IMR-90 (cell line): Measurements from ENCODE around the gene ZNF507. TPM values are rescaled to one million over a fixed set of nuclear protein-coding genes. Genes with fewer than 3 reads are reported as not detected.

ENCODE experiments used
- ATAC-seq: fragments of 200-7000 bp; cut with Tn5 transposase; 2 replicates; pipeline ENCODE4 v1.9.1; 2020; ENCODE audit warnings: low read depth, mild to moderate bottlenecking, moderate library complexity
- BruUV-seq: library from RNA; stranded (reverse); fragments of 400-500 nt; replicated peaks from 2 replicates; lab custom pipeline; 2021; lab: Mats Ljungman, UMichigan
- CTCF ChIA-PET: fragments of 300-600 bp; formaldehyde crosslinking; extraction: SDS; loops from one replicate; lab custom pipeline; 2021; ENCODE audit warnings: antibody characterized with exemption; lab: Yijun Ruan, JAX
- POLR2A ChIA-PET: fragments of 300-600 bp; sonication (Branson Sonifier 250); formaldehyde crosslinking; loops from one replicate; lab custom pipeline; 2022; ENCODE audit warnings: antibody characterized with exemption; ENCODE audit not compliant: unreplicated experiment; lab: Charles Lee
- DNase-seq: peaks from one replicate; pipeline ENCODE4 v3.0.0; 2013
- H2AFZ ChIP-seq: replicated peaks from 2 replicates; pipeline ENCODE3; 2013; ENCODE audit warnings: low read length, mild to moderate bottlenecking; ENCODE audit not compliant: poor library complexity
- H2AK5ac ChIP-seq: 2 replicates; pipeline ENCODE4 v1.6.1; 2013; ENCODE audit warnings: low read depth, low read length, inconsistent platforms
- H2AK9ac ChIP-seq: replicated peaks from 2 replicates; pipeline ENCODE3; 2013; ENCODE audit warnings: mild to moderate bottlenecking, low read depth, low read length, moderate library complexity; ENCODE audit not compliant: poor library complexity
- H2BK120ac ChIP-seq: 2 replicates; pipeline ENCODE4 v1.6.1; 2013; ENCODE audit warnings: low read depth, low read length, inconsistent platforms
- H2BK15ac ChIP-seq: 3 replicates; pipeline ENCODE4 v1.6.1; 2013; ENCODE audit warnings: low read depth, low read length, inconsistent platforms
- H2BK20ac ChIP-seq: 2 replicates; pipeline ENCODE4 v1.6.1; 2013; ENCODE audit warnings: low read depth, mild to moderate bottlenecking, inconsistent platforms, low read length, moderate library complexity
- H2BK5ac ChIP-seq: 2 replicates; pipeline ENCODE4 v1.6.1; 2013; ENCODE audit warnings: mild to moderate bottlenecking, low read depth, low read length, inconsistent platforms; ENCODE audit not compliant: poor library complexity, severe bottlenecking
- H3K14ac ChIP-seq: replicated peaks from 2 replicates; pipeline ENCODE4 v1.6.1; 2013; ENCODE audit warnings: low read depth, low read length, inconsistent platforms
- H3K18ac ChIP-seq: 2 replicates; pipeline ENCODE4 v1.6.1; 2013; ENCODE audit warnings: low read depth, low read length, control low read depth
- H3K23ac ChIP-seq: 2 replicates; pipeline ENCODE4 v1.6.1; 2013; ENCODE audit warnings: low read depth, low read length, inconsistent platforms
- H3K27ac ChIP-seq: 2 replicates; pipeline ENCODE4 v1.5.1; 2013; ENCODE audit warnings: mild to moderate bottlenecking, control low read depth, low read length; ENCODE audit not compliant: insufficient read depth
- H3K27me3 ChIP-seq: 2 replicates; pipeline ENCODE4 v1.6.1; 2013; ENCODE audit warnings: low read length; ENCODE audit not compliant: control insufficient read depth, insufficient read depth
- H3K36me3 ChIP-seq: 2 replicates; pipeline ENCODE4 v1.6.1; 2013; ENCODE audit warnings: low read length, mixed read lengths; ENCODE audit not compliant: control insufficient read depth, insufficient read depth
- H3K4ac ChIP-seq: 2 replicates; pipeline ENCODE4 v1.6.1; 2013; ENCODE audit warnings: low read depth, low read length, inconsistent platforms
- H3K4me1 ChIP-seq: 2 replicates; pipeline ENCODE4 v1.6.1; 2013; ENCODE audit warnings: low read length, mixed read lengths; ENCODE audit not compliant: control insufficient read depth, insufficient read depth
- H3K4me2 ChIP-seq: 2 replicates; pipeline ENCODE4 v1.6.1; 2013; ENCODE audit warnings: low read depth, mild to moderate bottlenecking, control low read depth, low read length, moderate library complexity
- H3K4me3 ChIP-seq: 2 replicates; pipeline ENCODE4 v1.5.1; 2013; ENCODE audit warnings: low read depth, mild to moderate bottlenecking, control low read depth, low read length, moderate library complexity; ENCODE audit not compliant: insufficient read depth
- H3K56ac ChIP-seq: 2 replicates; pipeline ENCODE4 v1.6.1; 2013; ENCODE audit warnings: low read length, inconsistent platforms; ENCODE audit not compliant: insufficient read depth; ENCODE audit errors: extremely low read depth
- H3K79me1 ChIP-seq, 2 experiments: 2 replicates each; pipeline ENCODE4 v1.6.1; 2013; ENCODE audit warnings: low read length in 2 of 2, inconsistent platforms in 1 of 2, low read depth in 1 of 2
- H3K9ac ChIP-seq: 2 replicates; pipeline ENCODE4 v1.6.1; 2013; ENCODE audit warnings: low read depth, low read length, control low read depth
- H3K9me1 ChIP-seq: 2 replicates; pipeline ENCODE4 v1.6.1; 2013; ENCODE audit warnings: low read length, inconsistent platforms; ENCODE audit not compliant: insufficient read depth
- H3K9me3 ChIP-seq: 2 replicates; pipeline ENCODE4 v1.6.1; 2013; ENCODE audit warnings: low read length; ENCODE audit not compliant: control insufficient read depth, insufficient read depth
- H4K20me1 ChIP-seq: 2 replicates; pipeline ENCODE4 v1.6.1; 2013; ENCODE audit warnings: low read length, inconsistent platforms; ENCODE audit not compliant: insufficient read depth
- H4K5ac ChIP-seq: 2 replicates; pipeline ENCODE4 v1.6.1; 2013; ENCODE audit warnings: mild to moderate bottlenecking, low read depth, low read length, control low read depth
- H4K8ac ChIP-seq, 2 experiments: 2 replicates each; pipeline ENCODE4 v1.6.1; 2013; ENCODE audit warnings: low read depth in 2 of 2, low read length in 2 of 2, control low read depth in 1 of 2, inconsistent platforms in 1 of 2
- H4K91ac ChIP-seq: 2 replicates; pipeline ENCODE4 v1.6.1; 2013; ENCODE audit warnings: low read depth, low read length, inconsistent platforms; ENCODE audit not compliant: insufficient read depth
- BHLHE40 ChIP-seq: fragments of 150-350 bp; IDR thresholded peaks from 2 replicates; pipeline ENCODE4 v1.6.1; 2016; ENCODE audit warnings: mild to moderate bottlenecking, low read depth, low read length
- CHD1 ChIP-seq: IDR thresholded peaks from 2 replicates; pipeline ENCODE4 v1.6.1; 2012; ENCODE audit warnings: low read depth, low read length, improper control_type of control experiment
- ELK1 ChIP-seq: fragments of 150-350 bp; IDR thresholded peaks from 2 replicates; pipeline ENCODE4 v1.6.1; 2016; ENCODE audit warnings: low read depth, mild to moderate bottlenecking, low read length, moderate library complexity, borderline replicate concordance
- FOS ChIP-seq: fragments of 150-350 bp; IDR thresholded peaks from 2 replicates; pipeline ENCODE4 v1.6.1; 2016; ENCODE audit warnings: low read depth, low read length
- MAZ ChIP-seq: IDR thresholded peaks from 2 replicates; pipeline ENCODE4 v1.6.1; 2012; ENCODE audit warnings: low read depth, mild to moderate bottlenecking, low read length, improper control_type of control experiment, moderate library complexity, borderline replicate concordance
- MXI1 ChIP-seq: IDR thresholded peaks from 2 replicates; pipeline ENCODE4 v1.6.1; 2012; ENCODE audit warnings: low read depth, mild to moderate bottlenecking, low read length, moderate library complexity, borderline replicate concordance
- NFE2L2 ChIP-seq: fragments of 150-350 bp; IDR thresholded peaks from 2 replicates; pipeline ENCODE4 v1.6.1; 2016; ENCODE audit warnings: low read depth, mild to moderate bottlenecking, low read length
- RAD21 ChIP-seq: IDR thresholded peaks from 2 replicates; pipeline ENCODE4 v1.6.1; 2012; ENCODE audit warnings: low read length, improper control_type of control experiment
- RFX5 ChIP-seq: IDR thresholded peaks from 2 replicates; pipeline ENCODE4 v1.8.0; 2012; ENCODE audit warnings: low read depth, mild to moderate bottlenecking, low read length, moderate library complexity
- SMC3 ChIP-seq: fragments of 150-350 bp; IDR thresholded peaks from 2 replicates; pipeline ENCODE4 v1.6.1; 2016; ENCODE audit warnings: low read depth, mild to moderate bottlenecking, antibody characterized with exemption, low read length, moderate library complexity
- dilution Hi-C: fragments of 300-500 bp; cut with HindIII; formaldehyde crosslinking; loops from one replicate; pipeline ENCODE4 v1.14.3; 2018; ENCODE audit warnings: low sequenced_read_pairs; ENCODE audit not compliant: unreplicated experiment
- in situ Hi-C: fragments of 300-500 bp; cut with MboI; formaldehyde crosslinking; loops from 3 replicates; pipeline ENCODE4 v1.14.3; 2019; ENCODE audit warnings: low sequenced_read_pairs, inconsistent platforms, mixed read lengths
- intact Hi-C: fragments of 100-400 bp; cut with micrococcal nuclease; formaldehyde crosslinking; loops from 2 replicates; pipeline ENCODE4 v1.10.0; 2022
- polyA plus RNA-seq, 3 experiments: library from polyadenylated mRNA; depleted of rRNA; stranded (reverse); fragments of >200 nt; gene quantifications; 2 replicates each; pipeline ENCODE4 v1.2.3, GENCODE V29; 2012; ENCODE audit warnings: low replicate concordance in 1 of 3
- total RNA-seq: library from RNA; depleted of rRNA; stranded (reverse); fragments of >200 nt; gene quantifications from 2 replicates; pipeline ENCODE4 v1.2.3, GENCODE V29; 2012
- TF ChIP-seq, protein P1 (sequence below): conservative IDR thresholded peaks from 2 replicates; pipeline ENCODE4 v1.5.1; 2012; ENCODE audit warnings: mild to moderate bottlenecking, low read depth, low read length, improper control_type of control experiment

ZNF507 gene
- total and polyA plus RNA-seq, 2 of the 4 experiments (the other 2 are of a cell fraction) = 9.6 to 19.9 TPM

DNA sequence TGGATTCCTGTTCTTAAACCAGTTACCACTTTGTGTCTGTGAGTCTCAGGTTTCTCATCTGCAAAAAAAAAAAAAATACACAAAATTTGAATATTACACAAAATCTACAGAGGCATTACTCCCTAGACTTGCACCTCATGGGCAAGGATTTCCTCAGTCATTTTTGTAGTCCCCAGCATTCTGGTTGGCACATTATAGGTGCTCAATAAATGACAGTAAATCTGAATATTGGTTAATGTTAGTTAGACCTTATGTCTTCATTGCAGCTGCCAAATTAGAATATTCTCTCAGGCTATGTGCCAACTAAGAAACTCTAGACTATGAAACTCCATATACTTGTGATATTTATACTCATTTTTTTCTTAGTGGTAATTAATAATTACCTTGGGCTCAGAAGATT, 2.2 kb downstream of the ZNF507 start:
- ChIA-PET CTCF (no interaction called here), POLR2A (no interaction called here)
- no peak overlapping the region for H3K14ac ChIP-seq
- H2AK9ac ChIP-seq = no peak overlapping the region
- no TSS peak for BruUV-seq
- no peak overlapping the region for H3K4me3 ChIP-seq
- in situ Hi-C loops = no loop called here
- ATAC-seq (no peak), DNase-seq (no peak)
- TF ChIP-seq BHLHE40 (no peak), RFX5 (no peak), FOS (no peak), MXI1 (no peak), CHD1 (no peak), RAD21 (no peak), NFE2L2 (no peak), ELK1 (no peak), MAZ (no peak), SMC3 (no peak)
- TF ChIP-seq, protein P1, sequence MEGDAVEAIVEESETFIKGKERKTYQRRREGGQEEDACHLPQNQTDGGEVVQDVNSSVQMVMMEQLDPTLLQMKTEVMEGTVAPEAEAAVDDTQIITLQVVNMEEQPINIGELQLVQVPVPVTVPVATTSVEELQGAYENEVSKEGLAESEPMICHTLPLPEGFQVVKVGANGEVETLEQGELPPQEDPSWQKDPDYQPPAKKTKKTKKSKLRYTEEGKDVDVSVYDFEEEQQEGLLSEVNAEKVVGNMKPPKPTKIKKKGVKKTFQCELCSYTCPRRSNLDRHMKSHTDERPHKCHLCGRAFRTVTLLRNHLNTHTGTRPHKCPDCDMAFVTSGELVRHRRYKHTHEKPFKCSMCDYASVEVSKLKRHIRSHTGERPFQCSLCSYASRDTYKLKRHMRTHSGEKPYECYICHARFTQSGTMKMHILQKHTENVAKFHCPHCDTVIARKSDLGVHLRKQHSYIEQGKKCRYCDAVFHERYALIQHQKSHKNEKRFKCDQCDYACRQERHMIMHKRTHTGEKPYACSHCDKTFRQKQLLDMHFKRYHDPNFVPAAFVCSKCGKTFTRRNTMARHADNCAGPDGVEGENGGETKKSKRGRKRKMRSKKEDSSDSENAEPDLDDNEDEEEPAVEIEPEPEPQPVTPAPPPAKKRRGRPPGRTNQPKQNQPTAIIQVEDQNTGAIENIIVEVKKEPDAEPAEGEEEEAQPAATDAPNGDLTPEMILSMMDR = no peak
- H4K8ac ChIP-seq = no peak overlapping the region
- H3K4me1 ChIP-seq = peaks cover 11% of the 10 kb centered on the region
- no peak overlapping the region for H2AFZ ChIP-seq
- H3K18ac ChIP-seq = no peak overlapping the region
- H3K9me3 ChIP-seq = no peaks in the 10 kb centered on the region
- H4K5ac ChIP-seq = no peak overlapping the region
- dilution Hi-C loops = no loop called here
- H3K9me1 ChIP-seq = peaks cover 5% of the 10 kb centered on the region; the same call in 1 of the 2 replicates
- intact Hi-C loops = loop anchor here (2.0 to 10.0 kb wide), 3 partner anchors 57 to 235 kb away; partner anchors contain the start of genes DPY19L3 and PDCD5
- H3K79me1 ChIP-seq = peaks cover 32 to 36% of the 10 kb centered on the region in 2 experiments
- H2BK5ac ChIP-seq = no peak overlapping the region
- H3K4ac ChIP-seq = no peak overlapping the region
- H3K36me3 ChIP-seq = peaks cover 4% of the 10 kb centered on the region
- H3K56ac ChIP-seq = no peak overlapping the region
- no peak overlapping the region for H2BK120ac ChIP-seq
- H3K23ac ChIP-seq = no peak overlapping the region
- H2BK15ac ChIP-seq = no peak overlapping the region
- no peak overlapping the region for H3K9ac ChIP-seq
- no peak overlapping the region for H3K4me2 ChIP-seq
- no peaks in the 10 kb centered on the region for H3K27me3 ChIP-seq
- no peak overlapping the region for H2AK5ac ChIP-seq
- H4K20me1 ChIP-seq = peaks cover 8% of the 10 kb centered on the region; the same call in 1 of the 2 replicates
- no peak overlapping the region for H2BK20ac ChIP-seq
- H3K27ac ChIP-seq = no peak overlapping the region
- H4K91ac ChIP-seq = no peak overlapping the region
